Astrocyte (in vitro differentiated cells and primary cell): ENCODE measurements around the gene AOAH. TPM values are rescaled to one million over a fixed set of nuclear protein-coding genes. Genes with fewer than 3 reads are reported as not detected.

Experiments
- DNase-seq: peaks from one replicate; pipeline ENCODE4 v3.0.0-alpha.2; 2010; ENCODE audit warnings: low read depth
- FAIRE-seq: peaks from 2 replicates; lab custom pipeline; 2011; peaks lifted over from hg19 to GRCh38; lab: Jason Lieb, UNC
- H2AFZ ChIP-seq: 2 replicates; pipeline ENCODE4 v1.6.0; 2012; ENCODE audit warnings: low read depth, low read length, inconsistent platforms
- H3K27ac ChIP-seq: 2 replicates; pipeline ENCODE4 v1.5.1; 2011; ENCODE audit warnings: low read depth, low read length, inconsistent platforms
- H3K27me3 ChIP-seq: 2 replicates; pipeline ENCODE4 v1.6.0; 2011; ENCODE audit warnings: low read length, inconsistent platforms; ENCODE audit not compliant: insufficient read depth
- H3K36me3 ChIP-seq: 2 replicates; pipeline ENCODE4 v1.5.1; 2011; ENCODE audit warnings: low read length, inconsistent platforms; ENCODE audit not compliant: insufficient read depth
- H3K4me1 ChIP-seq: 2 replicates; pipeline ENCODE4 v1.5.1; 2011; ENCODE audit warnings: low read length, inconsistent platforms; ENCODE audit not compliant: insufficient read depth
- H3K4me2 ChIP-seq: 2 replicates; pipeline ENCODE4 v1.6.0; 2012; ENCODE audit warnings: low read length, inconsistent platforms
- H3K4me3 ChIP-seq: 2 replicates; pipeline ENCODE4 v1.5.1; 2011; ENCODE audit warnings: low read depth, mild to moderate bottlenecking, low read length, inconsistent platforms; ENCODE audit not compliant: insufficient read depth
- H3K79me2 ChIP-seq: 2 replicates; pipeline ENCODE4 v1.6.0; 2012; ENCODE audit warnings: mild to moderate bottlenecking, low read length, inconsistent platforms; ENCODE audit not compliant: insufficient read depth
- H3K9ac ChIP-seq: 2 replicates; pipeline ENCODE4 v1.6.0; 2012; ENCODE audit warnings: mild to moderate bottlenecking, low read length, inconsistent platforms
- H3K9me3 ChIP-seq: 2 replicates; pipeline ENCODE4 v1.5.1; 2012; ENCODE audit warnings: low read depth, mild to moderate bottlenecking, low read length, inconsistent platforms; ENCODE audit not compliant: insufficient read depth
- H4K20me1 ChIP-seq: 2 replicates; pipeline ENCODE4 v1.6.0; 2012; ENCODE audit warnings: low read length, inconsistent platforms; ENCODE audit not compliant: insufficient read depth
- H3K27ac Mint-ChIP-seq: one replicate; pipeline ENCODE4 v1.8.0; 2021; ENCODE audit warnings: mild to moderate bottlenecking, mixed read lengths; ENCODE audit not compliant: unreplicated experiment
- H3K27me3 Mint-ChIP-seq: one replicate; pipeline ENCODE4 v1.8.0; 2021; ENCODE audit warnings: low read depth, mixed read lengths; ENCODE audit not compliant: unreplicated experiment
- H3K36me3 Mint-ChIP-seq: one replicate; pipeline ENCODE4 v1.8.0; 2021; ENCODE audit warnings: low read depth, mixed read lengths; ENCODE audit not compliant: unreplicated experiment
- H3K4me1 Mint-ChIP-seq: one replicate; pipeline ENCODE4 v1.8.0; 2021; ENCODE audit warnings: low read depth, mixed read lengths; ENCODE audit not compliant: unreplicated experiment
- H3K4me3 Mint-ChIP-seq: one replicate; pipeline ENCODE4 v1.8.0; 2021; ENCODE audit warnings: mild to moderate bottlenecking, moderate library complexity, mixed read lengths; ENCODE audit not compliant: unreplicated experiment
- H3K9me3 Mint-ChIP-seq: one replicate; pipeline ENCODE4 v1.8.0; 2021; ENCODE audit warnings: mild to moderate bottlenecking, mixed read lengths; ENCODE audit not compliant: unreplicated experiment
- EZH2 ChIP-seq: IDR thresholded peaks from 2 replicates; pipeline ENCODE4 v1.6.1; 2012; ENCODE audit warnings: mild to moderate bottlenecking, low read length, inconsistent platforms; ENCODE audit not compliant: insufficient read depth
- total RNA-seq: library from RNA; stranded (reverse); gene quantifications from 2 replicates; pipeline ENCODE4 v1.2.1, GENCODE V29; 2021
- TF ChIP-seq, protein P1 (sequence below): IDR thresholded peaks from 2 replicates; pipeline ENCODE4 v1.5.1; 2011; ENCODE audit warnings: low read depth, mild to moderate bottlenecking, inconsistent platforms, low read length, moderate library complexity; ENCODE audit not compliant: insufficient read depth

Gene AOAH
- total RNA-seq, 1 donor from 2014 or later: not detected

DNA sequence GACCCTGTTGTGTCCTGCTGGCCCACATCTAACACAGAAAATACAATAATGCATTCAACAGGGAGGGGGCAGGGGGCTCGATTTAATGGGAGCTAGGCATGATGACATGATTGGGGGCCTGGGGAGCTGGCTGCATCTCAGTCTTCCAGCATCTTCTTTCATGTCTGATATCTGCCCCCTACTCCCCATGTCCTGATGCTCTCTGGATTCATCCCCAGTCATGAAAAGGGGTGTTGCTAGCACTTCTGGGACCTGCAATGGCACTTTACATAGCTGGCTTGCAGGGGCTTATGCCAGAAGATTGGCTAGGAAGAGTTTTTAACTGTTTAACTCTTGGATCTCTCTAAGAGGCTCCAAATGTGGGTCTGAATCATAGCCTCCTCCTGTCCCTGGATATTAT lies 94.9 kb downstream of the AOAH start:
- no peak for DNase-seq
- no peaks in the 10 kb centered on the region for H3K36me3 ChIP-seq
- no peaks in the 10 kb centered on the region for H3K27me3 ChIP-seq
- Mint-ChIP-seq H3K27ac (no peak overlapping the region), H3K9me3 (no peaks in the 10 kb centered on the region), H3K4me3 (no peak overlapping the region), H3K4me1 (no peaks in the 10 kb centered on the region), H3K36me3 (no peaks in the 10 kb centered on the region), H3K27me3 (peaks cover 37% of the 10 kb centered on the region)
- no peaks in the 10 kb centered on the region for H3K9me3 ChIP-seq
- FAIRE-seq: no peak
- no peaks in the 10 kb centered on the region for H4K20me1 ChIP-seq
- H3K4me3 ChIP-seq: no peak overlapping the region
- H3K4me1 ChIP-seq: no peaks in the 10 kb centered on the region
- H3K79me2 ChIP-seq: no peaks in the 10 kb centered on the region
- no peak overlapping the region for H3K4me2 ChIP-seq
- H3K9ac ChIP-seq: no peak overlapping the region
- H2AFZ ChIP-seq: no peak overlapping the region
- no peak overlapping the region for H3K27ac ChIP-seq
- TF ChIP-seq, protein P1, sequence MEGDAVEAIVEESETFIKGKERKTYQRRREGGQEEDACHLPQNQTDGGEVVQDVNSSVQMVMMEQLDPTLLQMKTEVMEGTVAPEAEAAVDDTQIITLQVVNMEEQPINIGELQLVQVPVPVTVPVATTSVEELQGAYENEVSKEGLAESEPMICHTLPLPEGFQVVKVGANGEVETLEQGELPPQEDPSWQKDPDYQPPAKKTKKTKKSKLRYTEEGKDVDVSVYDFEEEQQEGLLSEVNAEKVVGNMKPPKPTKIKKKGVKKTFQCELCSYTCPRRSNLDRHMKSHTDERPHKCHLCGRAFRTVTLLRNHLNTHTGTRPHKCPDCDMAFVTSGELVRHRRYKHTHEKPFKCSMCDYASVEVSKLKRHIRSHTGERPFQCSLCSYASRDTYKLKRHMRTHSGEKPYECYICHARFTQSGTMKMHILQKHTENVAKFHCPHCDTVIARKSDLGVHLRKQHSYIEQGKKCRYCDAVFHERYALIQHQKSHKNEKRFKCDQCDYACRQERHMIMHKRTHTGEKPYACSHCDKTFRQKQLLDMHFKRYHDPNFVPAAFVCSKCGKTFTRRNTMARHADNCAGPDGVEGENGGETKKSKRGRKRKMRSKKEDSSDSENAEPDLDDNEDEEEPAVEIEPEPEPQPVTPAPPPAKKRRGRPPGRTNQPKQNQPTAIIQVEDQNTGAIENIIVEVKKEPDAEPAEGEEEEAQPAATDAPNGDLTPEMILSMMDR: no peak
- TF ChIP-seq EZH2: no peak

- H3K36me3 ChIP-seq: no peaks in the 10 kb centered on the region
- no peak overlapping the region for H3K4me2 ChIP-seq
- no peak for TF ChIP-seq EZH2
- TF ChIP-seq, protein P1: no peak
- no peak overlapping the region for H3K27ac ChIP-seq
- DNase-seq (no peak), FAIRE-seq (no peak)
- no peaks in the 10 kb centered on the region for H3K79me2 ChIP-seq
- peaks cover 30% of the 10 kb centered on the region for H3K27me3 Mint-ChIP-seq
- no peak overlapping the region for H3K9ac ChIP-seq
- H3K36me3 Mint-ChIP-seq: no peaks in the 10 kb centered on the region
- H3K4me3 Mint-ChIP-seq: no peak overlapping the region
- H4K20me1 ChIP-seq: no peaks in the 10 kb centered on the region
- H3K9me3 Mint-ChIP-seq: no peaks in the 10 kb centered on the region
- H3K9me3 ChIP-seq: no peaks in the 10 kb centered on the region
- H3K4me3 ChIP-seq: no peak overlapping the region
- H3K27me3 ChIP-seq: no peaks in the 10 kb centered on the region
- H2AFZ ChIP-seq: no peak overlapping the region
- no peak overlapping the region for H3K27ac Mint-ChIP-seq
- no peaks in the 10 kb centered on the region for H3K4me1 Mint-ChIP-seq
- H3K4me1 ChIP-seq: no peaks in the 10 kb centered on the region
Measured at GRCh38 chr7:36627836-36628235, 96.5 kb downstream of the AOAH start.

DNA sequence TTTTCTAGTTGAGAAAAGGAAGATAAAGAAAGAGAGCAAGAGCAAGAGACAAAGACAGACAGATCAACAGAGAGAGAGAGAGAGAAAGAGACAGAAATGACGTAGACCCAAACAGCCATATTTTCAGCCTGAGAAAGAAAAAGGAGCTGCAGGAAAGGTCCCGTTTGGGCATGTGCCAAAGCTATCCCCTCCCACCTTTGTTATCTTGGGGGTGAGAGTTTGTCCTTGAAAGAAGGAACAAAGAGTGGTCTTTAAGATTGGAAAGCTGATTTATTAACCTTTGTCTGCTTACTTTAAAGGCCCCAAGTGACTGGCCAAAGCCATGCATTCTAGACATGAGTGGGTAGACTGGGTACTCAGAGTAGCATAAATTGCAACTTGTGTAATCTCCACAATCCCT lies 98.2 kb downstream of the AOAH start:
- Histone ChIP-seq H3K9ac (no peak overlapping the region), H2AFZ (no peak overlapping the region), H3K27ac (no peak overlapping the region), H3K36me3 (no peaks in the 10 kb centered on the region), H3K79me2 (no peaks in the 10 kb centered on the region), H3K4me2 (no peak overlapping the region), H3K27me3 (no peaks in the 10 kb centered on the region), H4K20me1 (no peaks in the 10 kb centered on the region), H3K4me1 (no peaks in the 10 kb centered on the region), H3K4me3 (no peak overlapping the region), H3K9me3 (no peaks in the 10 kb centered on the region)
- no peaks in the 10 kb centered on the region for H3K9me3 Mint-ChIP-seq
- FAIRE-seq: no peak
- no peak overlapping the region for H3K4me3 Mint-ChIP-seq
- no peak overlapping the region for H3K27ac Mint-ChIP-seq
- no peaks in the 10 kb centered on the region for H3K4me1 Mint-ChIP-seq
- H3K27me3 Mint-ChIP-seq: peaks cover 17% of the 10 kb centered on the region
- DNase-seq: no peak
- no peaks in the 10 kb centered on the region for H3K36me3 Mint-ChIP-seq
- TF ChIP-seq EZH2: no peak
- TF ChIP-seq, protein P1: no peak
